Measurements from ENCODE around the gene DPYSL3.
"Not testable (repeated sequence)": the region's sequence is repeated elsewhere in the genome, so short reads cannot be mapped to it uniquely, and the experiment has no call there.

Gene DPYSL3

GRCh38 chr5:147377682-147378081, 132.2 kb downstream of the DPYSL3 start:
- peaks cover 3% of the 10 kb centered on the region for H3K9me3 Mint-ChIP-seq
- H3K4me1 Mint-ChIP-seq (ENCODE audit: low read depth) = no peaks in the 10 kb centered on the region
- no peaks in the 10 kb centered on the region for H3K36me3 Mint-ChIP-seq (ENCODE audit: low read depth)
- DNase-seq = no peak
- H3K4me3 Mint-ChIP-seq = no peak overlapping the region
- peaks cover 2% of the 10 kb centered on the region for H3K27me3 Mint-ChIP-seq
- no peak overlapping the region for H3K27ac Mint-ChIP-seq

- Mint-ChIP-seq H3K9me3 (peaks cover 3% of the 10 kb centered on the region), H3K4me3 (no peak overlapping the region), H3K27ac (no peak overlapping the region), H3K36me3 (ENCODE audit: low read depth) (no peaks in the 10 kb centered on the region), H3K4me1 (ENCODE audit: low read depth) (no peaks in the 10 kb centered on the region), H3K27me3 (peaks cover 2% of the 10 kb centered on the region)
- no peak for DNase-seq
Measured at GRCh38 chr5:147375151-147375550, 134.7 kb downstream of the DPYSL3 start.

GRCh38 chr5:147373328-147373727, 136.5 kb downstream of the DPYSL3 start:
- DNase-seq = no peak
- Mint-ChIP-seq H3K4me3 (no peak overlapping the region), H3K27ac (no peak overlapping the region), H3K9me3 (peaks cover under 1% of the 10 kb centered on the region), H3K4me1 (ENCODE audit: low read depth) (no peaks in the 10 kb centered on the region), H3K36me3 (ENCODE audit: low read depth) (no peaks in the 10 kb centered on the region), H3K27me3 (peaks cover 2% of the 10 kb centered on the region)

- H3K36me3 Mint-ChIP-seq (ENCODE audit: low read depth) = no peaks in the 10 kb centered on the region
- no peak for DNase-seq
- no peak overlapping the region for H3K27ac Mint-ChIP-seq
- H3K9me3 Mint-ChIP-seq = no peaks in the 10 kb centered on the region
- peaks cover 2% of the 10 kb centered on the region for H3K27me3 Mint-ChIP-seq
- no peak overlapping the region for H3K4me3 Mint-ChIP-seq
- H3K4me1 Mint-ChIP-seq (ENCODE audit: low read depth) = no peaks in the 10 kb centered on the region
Measured at GRCh38 chr5:147372191-147372590, 137.7 kb downstream of the DPYSL3 start.

GRCh38 chr5:147371290-147371689, 138.6 kb downstream of the DPYSL3 start:
- Mint-ChIP-seq H3K27ac (no peak overlapping the region), H3K36me3 (ENCODE audit: low read depth) (no peaks in the 10 kb centered on the region), H3K27me3 (peaks cover 2% of the 10 kb centered on the region)

GRCh38 chr5:147369742-147370374, 140.0 kb downstream of the DPYSL3 start:
- Mint-ChIP-seq H3K9me3 (no peaks in the 10 kb centered on the region), H3K27me3 (peaks cover 2% of the 10 kb centered on the region), H3K4me1 (ENCODE audit: low read depth) (no peaks in the 10 kb centered on the region), H3K27ac (no peak overlapping the region), H3K4me3 (no peak overlapping the region), H3K36me3 (ENCODE audit: low read depth) (no peaks in the 10 kb centered on the region)
- DNase-seq = no peak

More at GRCh38 chr5:147371290-147371689, 138.6 kb downstream of the DPYSL3 start:
- no peaks in the 10 kb centered on the region for H3K9me3 Mint-ChIP-seq
- H3K4me1 Mint-ChIP-seq (ENCODE audit: low read depth) = no peaks in the 10 kb centered on the region
- H3K4me3 Mint-ChIP-seq = no peak overlapping the region
- DNase-seq = no peak

- not testable (repeated sequence) for H3K9me3 Mint-ChIP-seq; H3K4me1 Mint-ChIP-seq (ENCODE audit: low read depth)
Measured at GRCh38 chr5:147367381-147367780, 142.5 kb downstream of the DPYSL3 start.

GRCh38 chr5:147361441-147362175, 148.3 kb downstream of the DPYSL3 start:
- Mint-ChIP-seq H3K4me1 (ENCODE audit: low read depth) (no peaks in the 10 kb centered on the region), H3K27me3 (no peaks in the 10 kb centered on the region), H3K9me3 (peaks cover 2% of the 10 kb centered on the region), H3K4me3 (no peak overlapping the region), H3K36me3 (ENCODE audit: low read depth) (no peaks in the 10 kb centered on the region), H3K27ac (no peak overlapping the region)
- no peak for DNase-seq

More at GRCh38 chr5:147367381-147367780, 142.5 kb downstream of the DPYSL3 start:
- H3K27ac Mint-ChIP-seq; H3K4me3 Mint-ChIP-seq; H3K36me3 Mint-ChIP-seq (ENCODE audit: low read depth); DNase-seq; H3K27me3 Mint-ChIP-seq: not testable (repeated sequence)

- Mint-ChIP-seq H3K9me3 (peaks cover 2% of the 10 kb centered on the region), H3K27me3 (no peaks in the 10 kb centered on the region), H3K4me3 (no peak overlapping the region), H3K27ac (no peak overlapping the region), H3K4me1 (ENCODE audit: low read depth) (no peaks in the 10 kb centered on the region), H3K36me3 (ENCODE audit: low read depth) (no peaks in the 10 kb centered on the region)
- no peak for DNase-seq
Measured at GRCh38 chr5:147360816-147361215, 149.1 kb downstream of the DPYSL3 start.

GRCh38 chr5:147359581-147359980, 150.3 kb downstream of the DPYSL3 start:
- Mint-ChIP-seq H3K4me1 (ENCODE audit: low read depth) (no peaks in the 10 kb centered on the region), H3K36me3 (ENCODE audit: low read depth) (no peaks in the 10 kb centered on the region), H3K27me3 (no peaks in the 10 kb centered on the region), H3K4me3 (no peak overlapping the region), H3K9me3 (peaks cover 2% of the 10 kb centered on the region), H3K27ac (no peak overlapping the region)
- DNase-seq = no peak

GRCh38 chr5:147359101-147359500, 150.8 kb downstream of the DPYSL3 start:
- H3K27ac Mint-ChIP-seq = no peak overlapping the region
- H3K9me3 Mint-ChIP-seq = peaks cover under 1% of the 10 kb centered on the region
- no peak overlapping the region for H3K4me3 Mint-ChIP-seq
- no peaks in the 10 kb centered on the region for H3K27me3 Mint-ChIP-seq
- H3K4me1 Mint-ChIP-seq (ENCODE audit: low read depth) = no peaks in the 10 kb centered on the region
- no peak for DNase-seq
- no peaks in the 10 kb centered on the region for H3K36me3 Mint-ChIP-seq (ENCODE audit: low read depth)

GRCh38 chr5:147349241-147349640, 160.6 kb downstream of the DPYSL3 start:
- H3K4me3 Mint-ChIP-seq = no peak overlapping the region
- no peaks in the 10 kb centered on the region for H3K9me3 Mint-ChIP-seq
- H3K36me3 Mint-ChIP-seq (ENCODE audit: low read depth) = no peaks in the 10 kb centered on the region
- no peaks in the 10 kb centered on the region for H3K4me1 Mint-ChIP-seq (ENCODE audit: low read depth)
- H3K27me3 Mint-ChIP-seq = peaks cover 2% of the 10 kb centered on the region
- no peak overlapping the region for H3K27ac Mint-ChIP-seq
- no peak for DNase-seq

GRCh38 chr5:147348451-147348850, 161.4 kb downstream of the DPYSL3 start:
- Mint-ChIP-seq H3K4me3 (no peak overlapping the region), H3K27me3 (peaks cover 2% of the 10 kb centered on the region), H3K36me3 (ENCODE audit: low read depth) (no peaks in the 10 kb centered on the region), H3K4me1 (ENCODE audit: low read depth) (no peaks in the 10 kb centered on the region), H3K9me3 (no peaks in the 10 kb centered on the region), H3K27ac (no peak overlapping the region)
- DNase-seq = no peak

GRCh38 chr5:147348046-147348445, 161.8 kb downstream of the DPYSL3 start:
- DNase-seq = no peak
- H3K27ac Mint-ChIP-seq = no peak overlapping the region
- H3K36me3 Mint-ChIP-seq (ENCODE audit: low read depth) = no peaks in the 10 kb centered on the region
- H3K4me3 Mint-ChIP-seq = no peak overlapping the region
- H3K9me3 Mint-ChIP-seq = no peaks in the 10 kb centered on the region
- no peaks in the 10 kb centered on the region for H3K4me1 Mint-ChIP-seq (ENCODE audit: low read depth)
- peaks cover 2% of the 10 kb centered on the region for H3K27me3 Mint-ChIP-seq

GRCh38 chr5:147346006-147346561, 163.8 kb downstream of the DPYSL3 start:
- H3K27ac Mint-ChIP-seq = no peak overlapping the region
- H3K36me3 Mint-ChIP-seq (ENCODE audit: low read depth) = no peaks in the 10 kb centered on the region
- no peaks in the 10 kb centered on the region for H3K27me3 Mint-ChIP-seq
- no peak for DNase-seq
- no peaks in the 10 kb centered on the region for H3K4me1 Mint-ChIP-seq (ENCODE audit: low read depth)
- no peak overlapping the region for H3K4me3 Mint-ChIP-seq
- H3K9me3 Mint-ChIP-seq = no peaks in the 10 kb centered on the region
